Occipital lobe (tissue), 2 donors: ENCODE results near the gene PTPRB. TPM values are rescaled to one million over a fixed set of nuclear protein-coding genes. Genes with fewer than 3 reads are reported as not detected.

Experiments
- DNase-seq: peaks from one replicate; lab custom pipeline; 2025; lab: John Stamatoyannopoulos, UW
- total RNA-seq: library from RNA; depleted of rRNA; stranded (reverse); fragments of >200 nt; gene quantifications from one replicate; pipeline ENCODE4 v1.2.3, GENCODE V29; 2014

The PTPRB gene
- total RNA-seq, 1 donor from 2014 or later = 8.7 TPM

- DNase-seq = no peak
These were observed 169.8 kb downstream of the PTPRB start for GRCh38 chr12:70467476-70467875.

- DNase-seq = no peak
These were observed 170.5 kb downstream of the PTPRB start for GRCh38 chr12:70466753-70467152.
